Spleen (tissue), 11 donors: Measurements from ENCODE around the gene MTG1. TPM values are rescaled to one million over a fixed set of nuclear protein-coding genes. Genes with fewer than 3 reads are reported as not detected.

Source experiments
- DNase-seq: peaks from one replicate; pipeline ENCODE4 v3.0.0-alpha.2; 2020
- H3K27ac ChIP-seq, 8 donors: fragments of 200-600 bp; sonication (generic) in 7 of 8; 1 replicate in 4 of 8; 2 replicates in 4 of 8; pipeline versions ENCODE4 v1.5.0 to v1.8.0; 2016 to 2021; ENCODE audit warnings: inconsistent platforms in 4 of 8, mild to moderate bottlenecking in 4 of 8, moderate library complexity in 1 of 8
- H3K27me3 ChIP-seq, 7 donors: fragments of 200-600 bp; sonication (generic) in 6 of 7; replicated peaks in 1 of 7; 1 replicate in 4 of 7; 2 replicates in 3 of 7; pipeline versions ENCODE4 v1.5.0 to v1.8.0; 2016 to 2021; ENCODE audit warnings: inconsistent platforms in 3 of 7, mild to moderate bottlenecking in 1 of 7
- H3K36me3 ChIP-seq, 6 donors: fragments of 200-600 bp; sonication (generic) in 5 of 6; 1 replicate in 4 of 6; 2 replicates in 2 of 6; pipeline versions ENCODE4 v1.5.0 to v1.8.0; 2016 to 2021; ENCODE audit warnings: inconsistent platforms in 2 of 6
- H3K4me1 ChIP-seq, 6 donors: fragments of 200-600 bp; sonication (generic) in 5 of 6; 1 replicate in 3 of 6; 2 replicates in 3 of 6; pipeline versions ENCODE4 v1.5.0 to v1.8.0; 2016 to 2021; ENCODE audit warnings: inconsistent platforms in 3 of 6
- H3K4me3 ChIP-seq, 8 donors: fragments of 200-600 bp; sonication (generic) in 7 of 8; 1 replicate in 4 of 8; 2 replicates in 4 of 8; pipeline versions ENCODE4 v1.5.0 to v1.8.0; 2016 to 2021; ENCODE audit warnings: inconsistent platforms in 4 of 8, mild to moderate bottlenecking in 4 of 8, moderate library complexity in 2 of 8
- H3K9me3 ChIP-seq, 8 donors: fragments of 200-600 bp; sonication (generic) in 7 of 8; 1 replicate in 4 of 8; 2 replicates in 4 of 8; pipeline versions ENCODE4 v1.5.0 to v1.8.0; 2016 to 2021; ENCODE audit warnings: inconsistent platforms in 4 of 8
- CTCF ChIP-seq, 11 experiments: fragments of 200-600 bp in 7 of 11; fragments of 450-650 bp in 4 of 11; sonication (generic) in 4 of 11; IDR thresholded peaks in 8 of 11; conservative IDR thresholded peaks in 3 of 11; 1 replicate in 7 of 11; 2 replicates in 4 of 11; pipeline versions ENCODE4 v1.4.0 to v1.8.0; 2016 to 2021; ENCODE audit warnings: antibody characterized with exemption in 11 of 11, inconsistent platforms in 4 of 11, mild to moderate bottlenecking in 1 of 11
- POLR2A ChIP-seq, 3 donors: fragments of 450-650 bp; IDR thresholded peaks; one replicate each; pipeline ENCODE4 v1.5.1; 2017; ENCODE audit warnings: antibody characterized with exemption in 3 of 3, mild to moderate bottlenecking in 1 of 3
- POLR2AphosphoS5 ChIP-seq, 3 donors: sonication (generic); formaldehyde crosslinking; IDR thresholded peaks; one replicate each; pipeline ENCODE4 v1.5.1; 2017; ENCODE audit warnings: antibody characterized with exemption in 3 of 3
- WGBS, 5 donors: extraction: QIAGEN DNeasy Blood & Tissue Kit in 3 of 5; methylation state at CpG; one replicate each; pipeline versions ENCODE4 v1.1.5 to v1.1.7; 2013 to 2018; 5-methylcytosine and 5-hydroxymethylcytosine counted together
- intact Hi-C: fragments of 100-400 bp; cut with DNase I; formaldehyde crosslinking; loops from one replicate; pipeline ENCODE4 v1.15.0; 2023; ENCODE audit warnings: low total_unique reads
- polyA plus RNA-seq, 3 donors: library from polyadenylated mRNA; stranded (reverse); fragments of 200-250 nt; gene quantifications; one replicate each; pipeline ENCODE4 v1.2.1, GENCODE V29; 2013
- total RNA-seq, 7 donors: library from RNA; depleted of rRNA in 3 of 7; stranded (reverse); fragments of >200 nt in 3 of 7; fragmentation: NEBNext Ultra II Directional in 4 of 7; extraction: Animal tissue kit (Norgen Biotek cat#: 25700) in 4 of 7; gene quantifications; one replicate each; pipeline versions ENCODE4 v1.1.0 to v1.2.1, GENCODE V29; 2016 to 2021
- donor health status: healthy with polysubstance abuse.
- donor health status: DM: no; HTN: no; CAD: no; lungs with moderate emphysema.
- donor health status: DM: no; HTN: no; CAD: no.
- donor health status: Bipolar disorder and iron deficiency.
- donor health status: healthy.
- donor health status: DM: no; HTN: no; CAD: no.
- donor health status: DM: yes; HTN: yes; CAD: no.

The MTG1 gene
- total and polyA plus RNA-seq, 10 donors = 35.4 to 122 (median 65.6) TPM

GRCh38 chr10:133399123-133399601 lies 5.2 kb downstream of the MTG1 start:
- Histone ChIP-seq H3K4me3 (no peak overlapping the region), H3K9me3 (no peaks in the 10 kb centered on the region), H3K27ac (peak overlapping the region in 1 of 8 donors; percentile 20), H3K36me3 (peaks cover 0 to 78% (median 53%) of the 10 kb centered on the region in 6 donors), H3K4me1 (peaks cover 24 to 61% (median 37%) of the 10 kb centered on the region in 6 donors), H3K27me3 (no peaks in the 10 kb centered on the region)
- intact Hi-C loops = no loop called here
- DNase-seq = peak; percentile 71
- WGBS, 5 donors = 93 to 98% (median 97%) methylated on average over 13 to 19 of the region's 19 CpGs
- TF ChIP-seq POLR2AphosphoS5 (IDR thresholded peaks at IDR 0.05) (peak in 1 of 3 donors; percentile 22), CTCF (IDR thresholded peaks at IDR 0.05 in 8 of 11, conservative IDR thresholded peaks at IDR 0.05 in 3 of 11) (no peak)

- 54 to 66% (median 60%) methylated on average over 10 of the region's 10 CpGs for WGBS, 5 donors
- Histone ChIP-seq H3K27me3 (no peaks in the 10 kb centered on the region), H3K4me1 (peaks cover 14 to 56% (median 27%) of the 10 kb centered on the region in 6 donors), H3K36me3 (peaks cover 0 to 93% (median 54%) of the 10 kb centered on the region in 6 donors), H3K4me3 (peak overlapping the region in 2 of 8 donors; percentile 7 to 36), H3K27ac (peak overlapping the region; percentile 67 to 87 (median 79)), H3K9me3 (no peaks in the 10 kb centered on the region)
- TF ChIP-seq POLR2AphosphoS5 (IDR thresholded peaks at IDR 0.05) (peak; percentile 21 to 46 (median 36)), CTCF (IDR thresholded peaks at IDR 0.05 in 8 of 11, conservative IDR thresholded peaks at IDR 0.05 in 3 of 11) (no peak), POLR2A (IDR thresholded peaks at IDR 0.05) (no peak)
- peak; percentile 79 for DNase-seq
- intact Hi-C loops = no loop called here
These were observed 6.9 kb downstream of the MTG1 start for GRCh38 chr10:133400624-133401424.

- H3K4me3 ChIP-seq = peak overlapping the region in 1 of 8 donors; percentile 36
- no peak for TF ChIP-seq POLR2AphosphoS5 (IDR thresholded peaks at IDR 0.05)
- TF ChIP-seq POLR2A (IDR thresholded peaks at IDR 0.05) = no peak
- no peak for TF ChIP-seq CTCF (IDR thresholded peaks at IDR 0.05 in 8 of 11, conservative IDR thresholded peaks at IDR 0.05 in 3 of 11)
- intact Hi-C loops = no loop called here
- peaks cover 14 to 55% (median 24%) of the 10 kb centered on the region in 6 donors for H3K4me1 ChIP-seq
- 82 to 94% (median 90%) methylated on average over 12 of the region's 12 CpGs for WGBS, 5 donors
- H3K27ac ChIP-seq = peak overlapping the region; percentile 67 to 87 (median 79)
- no peaks in the 10 kb centered on the region for H3K9me3 ChIP-seq
- peak; percentile 76 for DNase-seq
- H3K36me3 ChIP-seq = peaks cover 0 to 93% (median 48%) of the 10 kb centered on the region in 6 donors
- no peaks in the 10 kb centered on the region for H3K27me3 ChIP-seq
These were observed 7.5 kb downstream of the MTG1 start for GRCh38 chr10:133401500-133401899.
